Measurements from ENCODE around the gene BCR.

Gene BCR

DNA sequence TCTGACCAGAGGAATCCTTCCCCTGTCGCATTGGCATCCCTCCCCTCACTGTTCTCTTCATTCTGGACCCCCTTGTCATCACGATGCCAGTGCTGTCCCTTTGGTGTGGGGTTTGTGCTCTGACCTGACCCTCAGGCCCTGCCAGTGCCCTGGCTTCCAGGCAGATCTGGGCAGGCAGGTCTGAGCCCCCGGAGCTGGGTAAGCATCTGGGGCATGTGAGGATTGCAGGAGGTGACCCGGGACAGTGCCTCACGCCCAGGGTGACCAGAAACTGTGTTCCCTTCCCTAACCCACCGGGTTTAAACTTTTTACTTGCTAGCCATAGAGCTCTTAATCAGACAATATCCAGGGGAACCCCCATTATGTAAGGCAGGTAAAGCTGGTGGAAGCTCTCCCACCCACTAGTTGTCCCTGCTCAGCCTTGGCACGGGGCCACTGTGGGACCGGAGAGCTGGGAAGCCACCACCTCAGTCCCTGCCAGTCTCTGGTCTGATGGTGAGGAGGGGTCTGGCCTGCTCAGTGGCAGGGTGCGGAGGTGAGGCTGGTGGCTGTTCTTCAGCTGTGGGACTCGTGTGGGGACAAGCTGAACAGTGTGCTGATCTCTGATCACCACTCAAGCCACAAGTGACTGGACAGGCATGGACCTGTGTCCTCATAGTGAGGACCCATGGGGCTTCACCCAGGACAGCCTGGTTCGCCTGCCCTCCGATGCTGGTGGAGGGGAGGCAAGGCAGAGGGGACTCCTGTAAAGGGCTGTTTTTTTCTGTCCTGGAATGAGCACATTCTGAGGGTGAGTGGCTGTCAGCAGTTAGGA, 38.0 kb downstream of the BCR start:
- DNase-seq (ENCODE audit: low read depth): no peak

DNA sequence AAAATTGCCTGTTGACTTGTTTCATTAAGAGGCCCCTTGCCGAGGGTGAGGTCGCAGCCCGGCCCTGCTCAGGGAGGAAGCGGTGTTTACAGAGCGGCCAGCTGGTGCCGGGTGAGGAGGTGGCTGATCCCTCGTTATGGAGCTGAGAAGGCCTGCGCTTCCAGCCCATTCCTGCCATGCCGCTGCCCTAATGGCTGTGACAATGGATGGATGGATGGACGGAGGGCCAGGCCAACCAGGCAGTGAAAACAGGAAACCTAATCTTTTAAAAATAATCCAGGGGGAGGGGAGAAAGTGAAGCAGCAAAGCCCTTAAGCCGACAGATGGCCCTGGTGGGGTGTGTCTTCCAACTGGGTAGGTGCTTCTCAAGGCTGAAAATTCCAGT, 38.5 kb downstream of the BCR start:
- no peak for DNase-seq (ENCODE audit: low read depth)

DNA sequence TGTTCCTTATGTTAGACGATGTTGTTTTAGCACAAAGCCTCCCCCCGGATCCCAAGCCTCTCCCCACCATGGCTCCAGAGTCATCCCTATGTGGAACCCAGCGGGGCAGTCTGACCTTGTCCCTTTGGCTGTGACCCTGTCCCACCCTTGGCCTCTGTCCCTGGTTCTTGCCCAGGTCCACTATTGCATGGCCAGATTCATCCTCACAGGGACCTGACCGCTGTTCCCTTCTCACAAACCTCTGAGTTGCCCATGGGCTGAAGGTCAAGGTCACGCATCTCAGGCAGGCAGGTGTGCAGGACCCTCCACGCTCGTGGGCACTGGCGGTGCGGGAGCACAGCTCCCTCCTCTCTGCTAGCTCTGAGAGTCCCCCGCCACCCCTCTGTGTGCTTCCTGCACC, 39.0 kb downstream of the BCR start:
- DNase-seq (ENCODE audit: low read depth): no peak

DNA sequence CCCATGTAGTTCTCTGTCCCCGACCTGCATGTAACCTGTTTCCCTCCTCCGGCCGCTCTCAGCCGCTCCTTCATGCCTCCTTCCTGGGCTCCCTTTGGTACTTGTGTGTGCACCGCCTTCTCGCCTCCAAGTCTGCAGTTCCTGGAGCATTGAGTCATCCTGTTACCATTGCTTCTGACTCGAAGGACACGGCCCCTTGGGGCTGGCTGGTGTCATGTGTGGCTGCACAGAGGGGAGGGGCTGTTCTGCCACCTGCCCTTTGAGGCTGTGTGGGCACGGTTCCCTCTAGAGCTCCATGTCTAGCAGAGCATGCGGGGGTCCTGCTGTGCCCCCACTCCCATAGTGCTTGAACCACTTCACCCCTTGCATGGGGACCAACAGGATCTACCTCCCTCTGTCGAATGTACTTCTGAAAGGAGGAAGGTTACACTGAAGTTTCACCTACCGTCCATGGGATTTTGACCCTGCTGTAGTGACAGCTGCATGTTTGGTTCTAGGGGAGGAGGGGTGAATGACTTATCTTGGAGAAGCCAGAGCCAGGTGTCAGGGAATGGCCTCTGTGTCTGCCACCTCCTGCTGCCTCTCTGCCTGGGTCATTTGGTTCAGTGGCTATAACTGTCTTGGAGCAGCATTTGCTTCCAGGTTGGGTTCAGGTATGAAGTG, 39.6 kb downstream of the BCR start:
- DNase-seq (ENCODE audit: low read depth): no peak

DNA sequence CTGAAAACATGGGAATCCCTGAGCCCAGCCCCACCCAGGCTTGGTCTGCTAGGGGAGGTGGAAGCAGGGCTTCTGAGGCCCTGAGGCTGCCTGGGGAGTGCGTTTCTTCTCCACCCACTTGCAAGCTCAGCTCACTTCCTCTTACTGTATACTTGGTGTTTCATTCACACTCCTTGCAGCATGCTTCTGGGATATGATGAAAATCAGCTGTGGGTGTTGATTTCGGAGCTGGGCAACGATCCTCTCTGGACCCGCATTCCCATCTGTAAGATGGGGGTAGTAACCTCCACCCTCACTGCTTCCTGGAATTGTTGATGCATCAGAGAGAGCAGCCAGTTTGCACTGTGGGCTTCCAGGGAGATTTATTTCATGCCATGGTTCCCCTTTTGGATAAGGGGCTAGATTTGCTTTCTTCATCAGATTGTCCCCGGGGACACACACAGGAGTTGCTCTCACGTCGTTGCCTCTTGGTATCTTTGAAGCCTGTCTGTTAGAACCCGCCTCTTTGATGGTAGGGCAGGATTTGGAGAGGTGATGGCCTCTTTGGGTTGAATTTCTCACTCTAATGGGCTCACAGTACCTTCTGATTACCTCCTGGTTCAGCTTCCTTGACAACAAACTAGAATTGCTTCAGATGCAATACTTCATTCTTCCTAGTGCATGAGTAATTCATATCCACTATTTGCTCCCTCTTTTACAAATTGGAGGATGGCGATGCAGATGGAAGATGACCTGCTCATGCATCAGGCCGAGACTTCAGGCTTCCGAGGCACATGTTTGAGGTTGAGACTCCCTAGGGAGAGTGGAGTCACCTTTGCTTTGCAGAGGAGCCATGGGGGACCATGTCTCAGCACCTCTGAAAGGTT, 40.4 kb downstream of the BCR start:
- no peak for DNase-seq (ENCODE audit: low read depth)

DNA sequence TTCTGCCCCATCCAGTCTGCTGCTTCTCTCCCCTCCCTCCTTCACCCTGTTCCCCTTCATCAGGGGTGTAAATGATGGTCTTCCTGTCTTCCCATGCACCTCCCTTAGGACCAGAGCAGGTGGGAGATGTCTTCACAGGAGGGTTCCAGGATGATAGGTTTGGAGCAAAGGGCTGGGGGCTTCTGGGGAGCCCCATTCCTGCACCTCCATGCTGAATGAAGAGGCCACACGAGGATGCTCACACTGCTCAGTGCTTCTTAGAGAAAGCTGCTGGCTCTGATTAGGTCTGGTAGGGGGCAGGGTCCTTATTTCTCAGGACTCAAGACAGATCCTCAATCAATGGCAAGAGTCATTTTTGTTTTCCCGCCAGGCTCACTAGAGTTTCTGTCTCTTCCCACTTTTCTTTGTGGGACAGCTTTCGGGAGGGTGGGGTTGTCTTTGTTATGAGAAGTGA, 41.1 kb downstream of the BCR start:
- DNase-seq (ENCODE audit: low read depth): no peak

DNA sequence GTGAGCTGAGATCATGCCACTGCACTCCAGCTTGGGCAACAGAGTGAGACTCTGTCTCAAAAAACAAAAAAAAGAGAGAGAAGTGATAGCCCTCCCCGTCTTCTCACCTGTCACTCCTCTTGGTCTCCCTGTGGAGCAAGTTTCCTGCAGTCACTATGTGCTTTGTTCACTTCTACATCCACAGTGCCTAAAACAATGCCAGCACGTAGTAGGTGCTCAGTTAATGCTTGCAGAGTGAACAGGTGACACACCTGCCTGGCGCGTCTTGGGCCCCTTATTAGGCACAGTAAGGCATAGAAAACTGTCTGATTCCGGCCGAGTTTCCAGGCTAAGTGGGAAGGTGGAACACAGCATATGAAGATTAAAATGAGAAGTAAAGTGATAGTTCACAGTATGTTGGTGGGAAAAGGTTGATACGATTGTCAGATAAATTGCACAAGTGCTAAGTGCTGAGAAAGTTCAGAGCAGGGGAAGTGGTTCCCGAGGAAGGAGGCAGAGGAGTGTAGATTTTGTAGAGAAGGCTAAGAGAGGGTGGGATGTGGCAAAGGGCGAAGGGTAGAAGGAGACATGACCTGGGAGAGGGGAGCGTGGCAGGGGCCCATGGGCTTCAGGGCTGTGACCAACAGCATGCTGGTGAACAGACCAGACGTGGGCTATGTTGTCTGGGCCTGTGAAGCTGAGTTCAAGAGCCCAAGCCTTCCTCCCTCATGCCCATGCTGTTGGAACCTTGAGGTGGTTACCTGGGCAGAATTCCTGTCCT, 41.9 kb downstream of the BCR start:
- DNase-seq (ENCODE audit: low read depth): no peak

DNA sequence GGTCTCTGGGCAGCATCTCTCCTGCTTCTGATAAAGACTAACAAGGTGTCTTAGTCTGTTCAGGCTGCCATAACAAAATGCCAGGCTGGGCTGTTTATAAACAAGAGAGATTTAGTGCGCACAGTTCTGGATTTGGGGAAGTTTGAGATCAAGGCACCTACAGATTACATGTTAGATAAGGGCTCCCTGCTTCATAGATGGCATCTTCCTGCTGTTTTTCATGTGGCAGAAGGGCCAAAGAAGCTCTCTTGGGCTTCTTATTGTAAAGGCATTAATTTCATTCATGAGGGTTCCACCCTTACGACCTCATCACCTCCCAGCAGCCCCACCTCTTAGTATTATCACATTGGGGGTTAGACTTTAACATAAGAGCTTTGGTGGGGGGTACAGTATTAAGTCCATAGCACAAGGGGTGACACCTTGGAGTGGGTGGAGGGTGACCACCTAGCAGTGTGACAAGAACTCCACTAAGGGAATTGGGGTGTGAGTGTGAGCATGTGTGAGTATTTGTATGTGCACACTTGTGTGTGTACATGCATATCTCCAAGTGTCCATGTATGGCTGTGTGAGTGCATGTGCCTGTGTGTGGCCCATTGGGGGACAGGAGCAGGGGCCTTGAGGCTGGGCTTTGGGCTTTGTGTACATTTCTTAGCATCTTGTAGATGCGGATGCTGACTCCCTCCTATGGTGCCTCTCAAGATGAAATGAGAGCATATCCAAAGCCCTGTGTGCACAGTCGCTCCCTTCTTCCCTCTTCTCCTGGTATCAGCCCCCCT, 42.7 kb downstream of the BCR start:
- no peak for DNase-seq (ENCODE audit: low read depth)

DNA sequence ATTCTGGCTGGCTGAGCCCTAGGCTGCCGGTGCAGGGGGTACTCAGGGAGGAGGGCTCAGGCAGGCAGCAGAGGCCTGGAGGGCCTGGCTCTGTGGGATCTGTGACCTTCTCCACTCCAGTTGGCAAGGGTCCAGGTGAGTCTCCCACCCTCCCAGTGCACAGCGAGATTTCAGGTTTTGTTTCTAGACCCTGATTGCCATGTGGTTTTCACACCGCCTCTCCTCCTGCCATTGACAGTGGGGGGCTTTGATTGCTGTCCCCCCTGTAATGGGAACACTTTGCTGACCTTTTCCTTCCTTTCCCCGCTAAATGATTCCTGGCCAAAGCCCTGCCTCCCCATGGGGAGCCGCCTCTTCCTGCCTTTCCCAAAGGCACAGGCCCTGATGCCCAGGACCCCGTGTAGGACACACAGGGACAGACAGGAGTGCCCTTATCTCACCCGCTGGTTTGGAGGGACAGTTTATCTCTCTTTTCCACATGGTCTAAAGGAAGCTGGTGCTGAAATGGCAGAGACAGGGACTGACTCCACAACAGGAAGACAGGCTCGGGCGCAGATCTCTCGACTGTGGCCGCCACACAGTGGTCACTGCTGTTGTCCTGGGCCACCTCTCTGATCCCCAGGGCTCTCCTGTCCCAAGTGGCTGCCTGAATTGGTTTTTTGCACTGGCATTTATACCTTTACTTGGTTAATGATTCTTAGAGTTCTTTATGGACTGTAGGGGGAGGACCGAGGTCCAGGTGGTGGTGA, 43.4 kb downstream of the BCR start:
- no peak for DNase-seq (ENCODE audit: low read depth)

DNA sequence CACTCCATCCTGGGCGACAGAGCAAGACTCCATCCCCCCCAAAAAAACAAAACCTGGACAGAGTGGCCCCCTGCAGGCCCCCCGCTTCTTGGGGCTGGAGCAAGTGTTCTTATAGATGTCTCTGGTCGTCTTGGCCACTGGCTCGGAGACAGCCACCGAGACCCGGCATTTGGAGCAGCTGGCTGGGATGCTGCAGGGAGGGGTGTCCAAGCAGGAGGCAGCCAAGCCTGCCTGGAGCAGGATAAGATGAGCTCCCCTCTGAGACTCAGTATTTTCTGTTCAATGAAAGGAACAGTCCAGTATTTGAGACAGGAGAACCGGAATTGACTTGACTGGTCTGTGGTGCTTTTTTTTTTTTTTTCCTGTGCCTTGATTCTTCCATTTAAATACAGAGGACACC, 44.5 kb downstream of the BCR start:
- DNase-seq (ENCODE audit: low read depth): no peak

DNA sequence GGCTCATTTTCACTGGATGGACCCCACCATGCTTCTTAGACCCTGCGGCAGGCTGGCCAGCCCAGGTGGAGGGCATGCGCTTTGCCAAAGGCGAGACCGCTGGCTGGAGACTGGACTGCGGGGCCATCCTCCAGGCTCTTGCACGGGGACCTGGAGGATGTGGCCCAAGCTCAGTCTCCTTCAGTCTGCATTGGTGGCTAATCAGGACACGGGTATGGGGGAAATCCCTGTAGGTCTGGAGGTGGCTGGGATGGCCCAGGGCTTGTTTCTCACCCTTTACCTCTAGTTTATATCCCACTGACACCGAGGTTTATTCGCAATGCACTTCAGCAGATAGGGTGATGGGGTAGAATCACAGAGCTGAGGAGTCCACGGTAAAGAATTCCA, 45.0 kb downstream of the BCR start:
- no peak for DNase-seq (ENCODE audit: low read depth)

DNA sequence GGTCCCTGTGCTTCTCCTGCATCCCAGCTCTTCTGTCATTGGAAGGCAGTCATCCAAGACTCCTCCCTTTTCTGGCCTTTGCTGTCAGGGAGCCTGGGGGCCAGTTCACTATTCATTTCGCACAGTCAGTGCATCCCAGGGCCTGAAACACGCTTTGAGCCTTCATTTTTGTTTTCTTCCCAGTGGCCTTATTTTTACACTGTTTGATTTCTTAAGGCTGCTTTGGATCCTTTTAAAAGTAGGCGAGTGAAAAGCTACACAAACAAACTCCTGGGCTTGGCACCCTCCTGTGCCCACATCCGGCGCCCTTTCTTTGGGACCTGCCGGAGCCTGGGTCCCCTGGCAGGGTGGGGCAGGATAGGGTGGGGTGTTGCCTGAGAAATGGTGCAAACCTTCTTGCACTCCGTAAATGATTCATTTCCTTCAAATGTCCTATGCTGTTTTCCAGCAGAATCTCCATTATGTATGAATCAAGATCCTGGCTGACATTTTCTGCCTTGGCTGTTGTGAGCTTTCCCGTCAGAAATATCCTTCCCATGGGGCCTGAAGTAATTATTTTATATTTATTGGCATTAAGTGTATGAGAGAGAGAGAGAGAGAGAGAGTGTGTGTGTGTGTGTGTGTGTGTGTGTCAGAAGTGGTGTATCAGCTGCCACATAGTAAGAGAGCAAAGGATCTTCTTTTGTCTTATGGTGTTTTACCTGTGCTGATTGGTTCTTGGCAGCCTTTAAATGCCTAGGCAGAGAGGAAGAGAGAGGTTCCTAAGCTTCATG, 45.6 kb downstream of the BCR start:
- DNase-seq (ENCODE audit: low read depth): no peak

DNA sequence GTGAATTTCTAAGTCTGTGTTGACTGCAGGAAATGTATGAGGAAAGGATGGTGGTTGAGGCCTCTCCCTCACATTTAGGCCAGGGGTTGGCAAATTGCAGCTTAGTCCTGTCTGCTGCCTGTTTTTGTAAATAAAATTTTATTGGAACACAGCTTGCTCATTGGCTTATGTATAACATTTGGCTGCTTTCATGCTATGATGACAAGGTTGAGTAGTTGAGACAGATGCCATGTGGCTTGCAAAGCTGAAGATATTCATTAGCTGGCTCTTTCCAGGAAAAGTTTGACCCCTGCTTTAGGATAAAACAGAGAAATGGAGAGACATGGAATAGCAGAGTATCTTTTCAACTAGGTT, 46.2 kb downstream of the BCR start:
- no peak for DNase-seq (ENCODE audit: low read depth)

DNA sequence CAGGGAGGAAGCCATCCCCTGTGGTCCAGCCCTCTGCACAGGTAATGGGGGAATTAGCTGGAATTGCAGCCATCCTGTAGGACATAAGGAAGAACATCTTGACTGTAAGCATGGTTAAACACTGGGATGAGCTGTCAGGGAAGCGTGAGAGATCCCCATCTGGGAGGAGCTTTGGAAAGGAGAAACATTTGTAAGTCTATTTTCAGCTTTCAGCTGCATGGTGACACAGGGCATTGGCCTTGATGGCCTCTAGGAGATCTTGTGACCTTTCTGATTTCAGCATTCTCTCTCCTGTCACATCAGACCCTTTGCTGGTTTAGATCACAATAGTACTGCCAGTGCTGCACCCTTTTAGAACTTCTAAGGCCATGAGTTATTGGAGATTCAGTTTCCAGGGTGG, 47.1 kb downstream of the BCR start:
- no peak for DNase-seq (ENCODE audit: low read depth)

DNA sequence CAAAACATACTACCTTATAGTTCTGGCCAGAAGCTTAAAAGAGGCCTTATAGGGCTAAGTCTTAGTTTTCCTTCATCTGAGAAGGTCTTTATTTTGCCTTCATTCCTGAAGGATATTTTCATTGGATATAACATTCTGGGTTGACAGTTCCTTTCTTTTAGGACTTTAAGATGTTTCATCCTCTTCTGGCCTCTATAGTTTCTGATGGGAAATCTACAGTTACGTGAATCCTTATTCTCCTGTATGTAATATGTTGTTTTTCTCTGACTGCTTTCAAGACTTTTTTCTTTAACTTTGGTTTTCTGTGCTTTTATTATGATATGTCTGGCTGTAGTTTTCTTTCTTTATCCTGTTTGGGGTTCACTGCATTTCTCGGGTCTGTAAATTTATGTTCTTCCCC, 48.2 kb downstream of the BCR start:
- no peak for DNase-seq (ENCODE audit: low read depth)

DNA sequence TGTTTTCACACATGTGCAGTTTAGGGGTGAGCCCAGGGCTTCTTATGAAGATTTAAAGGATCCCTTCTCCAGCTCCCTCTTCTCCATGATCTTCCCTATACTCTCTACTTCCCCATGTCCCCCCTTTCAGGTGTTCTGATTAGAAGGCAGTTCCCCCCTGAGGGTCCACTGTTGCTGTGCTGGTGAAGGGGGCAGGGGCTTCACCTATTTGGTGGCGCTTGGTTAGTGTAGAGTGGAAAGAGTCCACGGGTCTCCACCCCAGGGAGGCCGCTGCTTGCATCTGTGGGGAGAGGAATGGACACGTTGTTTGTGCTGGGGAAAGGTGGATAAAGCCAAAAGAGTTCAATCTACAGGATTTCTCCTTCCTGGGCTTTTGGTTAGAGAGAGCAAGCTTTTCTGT, 49.3 kb downstream of the BCR start:
- no peak for DNase-seq (ENCODE audit: low read depth)

DNA sequence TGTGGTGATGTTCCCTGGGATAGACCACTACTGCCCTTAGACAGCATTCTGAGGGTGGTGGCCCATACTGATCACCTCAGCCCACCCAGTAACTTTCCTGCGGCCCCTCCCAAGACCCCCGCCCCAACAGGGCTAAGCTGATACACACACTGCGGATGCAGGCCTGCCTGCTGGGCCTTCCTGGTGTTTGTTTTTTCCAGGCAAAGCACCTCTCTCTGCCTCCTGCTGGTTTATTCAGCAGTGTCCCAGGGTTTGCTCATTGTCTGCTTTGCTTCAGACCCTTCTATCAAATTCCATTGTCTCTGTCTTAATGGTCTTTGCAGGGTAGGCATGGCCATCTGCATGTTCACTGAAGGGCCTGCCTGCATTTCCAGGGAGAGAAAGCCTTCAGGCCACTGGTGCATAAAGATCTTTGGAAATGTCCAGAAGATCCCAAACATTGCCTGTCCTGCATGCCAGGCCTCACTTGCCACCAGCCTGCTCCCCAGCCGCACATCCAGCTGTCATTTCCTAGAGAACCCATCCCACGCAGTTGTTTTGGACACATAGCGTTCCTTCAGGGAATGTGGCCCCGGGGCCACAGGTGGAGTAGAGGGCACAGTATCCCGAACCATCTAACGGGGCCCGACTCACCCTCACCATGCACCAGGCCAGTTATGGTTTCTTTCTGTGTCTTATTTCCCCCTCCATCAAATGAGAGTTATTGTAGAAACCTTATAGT, 50.2 kb downstream of the BCR start:
- no peak for DNase-seq (ENCODE audit: low read depth)

DNA sequence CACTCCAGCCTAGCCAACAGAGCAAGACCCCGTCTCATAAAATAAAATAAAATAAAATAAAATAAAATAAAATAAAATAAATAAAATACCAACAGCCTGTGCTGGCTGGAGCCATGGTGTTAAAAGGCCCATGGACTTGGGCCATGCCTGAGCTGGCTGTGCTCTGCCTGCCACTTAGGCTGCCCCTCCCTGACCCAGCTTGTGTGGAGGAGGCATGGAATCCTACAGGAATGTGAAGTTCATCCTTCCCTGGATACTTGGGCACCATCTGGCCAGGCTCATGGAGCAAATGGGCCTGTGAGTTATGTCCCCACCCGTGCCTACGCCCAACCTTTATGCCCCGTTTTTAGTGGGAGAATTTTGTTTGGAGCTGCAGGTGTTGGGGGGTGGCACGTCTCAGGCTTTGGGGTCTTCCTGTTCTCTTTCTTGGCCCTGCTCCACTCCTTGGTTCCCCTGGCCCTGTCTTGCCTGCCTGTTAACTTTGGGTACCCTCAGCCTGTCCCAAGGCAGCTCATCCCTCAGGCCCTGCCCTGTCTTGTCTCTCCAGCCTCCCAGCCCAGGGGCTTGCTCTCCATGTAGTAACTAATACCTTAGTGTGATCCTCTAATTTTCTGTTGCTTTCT, 51.3 kb downstream of the BCR start:
- no peak for DNase-seq (ENCODE audit: low read depth)

Data from stimulated activated CD8-positive, alpha-beta memory T cell treated with anti-CD3 and anti-CD28 coated beads, Interleukin-12 subunit alpha, Interleukin-12 subunit beta, amount 100 ng/mL, for 1 hour (primary cell).